Prostate gland (tissue), 2 donors: Measurements from ENCODE around the gene SLC37A1.

ENCODE experiments used
- POLR2A ChIP-seq: fragments of 450-650 bp; IDR thresholded peaks from one replicate; pipeline ENCODE4 v1.6.1; 2016; ENCODE audit warnings: antibody characterized with exemption, mild to moderate bottlenecking
- POLR2AphosphoS5 ChIP-seq: sonication (generic); formaldehyde crosslinking; IDR thresholded peaks from one replicate; pipeline ENCODE4 v1.6.1; 2017; ENCODE audit warnings: antibody characterized with exemption
- TF ChIP-seq, protein P1 (sequence below), 4 experiments: fragments of 200-600 bp in 2 of 4; fragments of 450-650 bp in 2 of 4; sonication (generic) in 2 of 4; IDR thresholded peaks; 1 replicate in 3 of 4; 2 replicates in 1 of 4; pipeline ENCODE4 v1.5.1; 2016 to 2019; ENCODE audit warnings: antibody characterized with exemption in 4 of 4, mild to moderate bottlenecking in 2 of 4, moderate library complexity in 2 of 4

DNA sequence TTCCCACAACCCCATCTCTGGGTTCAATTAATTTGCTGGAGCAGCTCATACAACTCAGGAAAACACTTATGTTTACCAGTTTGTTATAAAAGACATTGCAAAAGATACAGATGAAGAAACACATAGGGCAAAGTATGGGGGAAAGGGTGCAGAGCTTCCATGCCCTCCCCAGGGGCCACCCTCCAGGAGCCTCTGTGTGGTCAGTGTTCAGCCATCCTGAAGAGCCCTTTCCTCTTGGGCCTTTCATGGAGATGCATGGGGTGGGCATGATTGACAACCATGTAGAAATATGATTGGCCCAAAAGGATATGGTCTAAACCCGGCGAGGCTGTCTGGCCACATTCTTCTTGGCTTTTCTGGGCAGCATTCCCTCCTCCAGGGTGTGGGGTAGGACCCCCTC is 83.0 kb downstream of the SLC37A1 start:
- TF ChIP-seq, protein P1, sequence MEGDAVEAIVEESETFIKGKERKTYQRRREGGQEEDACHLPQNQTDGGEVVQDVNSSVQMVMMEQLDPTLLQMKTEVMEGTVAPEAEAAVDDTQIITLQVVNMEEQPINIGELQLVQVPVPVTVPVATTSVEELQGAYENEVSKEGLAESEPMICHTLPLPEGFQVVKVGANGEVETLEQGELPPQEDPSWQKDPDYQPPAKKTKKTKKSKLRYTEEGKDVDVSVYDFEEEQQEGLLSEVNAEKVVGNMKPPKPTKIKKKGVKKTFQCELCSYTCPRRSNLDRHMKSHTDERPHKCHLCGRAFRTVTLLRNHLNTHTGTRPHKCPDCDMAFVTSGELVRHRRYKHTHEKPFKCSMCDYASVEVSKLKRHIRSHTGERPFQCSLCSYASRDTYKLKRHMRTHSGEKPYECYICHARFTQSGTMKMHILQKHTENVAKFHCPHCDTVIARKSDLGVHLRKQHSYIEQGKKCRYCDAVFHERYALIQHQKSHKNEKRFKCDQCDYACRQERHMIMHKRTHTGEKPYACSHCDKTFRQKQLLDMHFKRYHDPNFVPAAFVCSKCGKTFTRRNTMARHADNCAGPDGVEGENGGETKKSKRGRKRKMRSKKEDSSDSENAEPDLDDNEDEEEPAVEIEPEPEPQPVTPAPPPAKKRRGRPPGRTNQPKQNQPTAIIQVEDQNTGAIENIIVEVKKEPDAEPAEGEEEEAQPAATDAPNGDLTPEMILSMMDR (IDR thresholded peaks at IDR 0.05), result no peak
- TF ChIP-seq POLR2AphosphoS5 (no peak), POLR2A (no peak)
